ENCODE data around the gene BMPER.
"Not testable (repeated sequence)": the region's sequence is repeated elsewhere in the genome, so short reads cannot be mapped to it uniquely, and the experiment has no call there.

The BMPER gene

GRCh38 chr7:34155220-34155908 is 250.0 kb downstream of the BMPER start:
- Histone ChIP-seq H3K9ac (ENCODE audit: low read depth, low read length) (no peak overlapping the region), H3K9me3 (ENCODE audit: control insufficient read depth, insufficient read depth, low read length) (no peaks in the 10 kb centered on the region)

DNA sequence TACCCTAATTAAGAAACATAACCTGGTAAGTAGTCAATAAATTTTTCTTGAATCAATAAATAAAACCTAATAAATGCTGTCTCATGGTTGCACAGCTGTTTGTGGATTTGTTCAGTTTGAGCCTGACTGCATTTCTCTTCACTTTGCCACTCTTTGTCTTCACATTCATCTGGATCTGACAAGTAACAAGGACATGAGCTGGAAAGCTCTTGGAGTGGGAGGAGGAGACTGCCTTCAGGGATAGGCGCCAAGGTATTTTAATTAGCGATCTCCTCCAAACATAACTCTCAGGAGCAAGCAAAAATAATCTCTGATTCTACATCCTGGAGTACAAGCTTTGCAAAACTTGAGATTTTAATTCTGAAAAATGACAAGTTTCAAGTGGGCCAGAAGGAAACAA is 251.0 kb downstream of the BMPER start:
- H3K4me1 ChIP-seq (ENCODE audit: insufficient read depth, low read length): peaks cover 13% of the 10 kb centered on the region
- no peak overlapping the region for H3K9ac ChIP-seq (ENCODE audit: low read depth, low read length)
- no peaks in the 10 kb centered on the region for H3K9me3 ChIP-seq (ENCODE audit: control insufficient read depth, insufficient read depth, low read length)
- no peaks in the 10 kb centered on the region for H3K36me3 ChIP-seq (ENCODE audit: insufficient read depth, low read length)

More at GRCh38 chr7:34155220-34155908, 250.0 kb downstream of the BMPER start:
- Histone ChIP-seq H3K4me1 (ENCODE audit: insufficient read depth, low read length) (peaks cover 13% of the 10 kb centered on the region), H3K36me3 (ENCODE audit: insufficient read depth, low read length) (no peaks in the 10 kb centered on the region)

DNA sequence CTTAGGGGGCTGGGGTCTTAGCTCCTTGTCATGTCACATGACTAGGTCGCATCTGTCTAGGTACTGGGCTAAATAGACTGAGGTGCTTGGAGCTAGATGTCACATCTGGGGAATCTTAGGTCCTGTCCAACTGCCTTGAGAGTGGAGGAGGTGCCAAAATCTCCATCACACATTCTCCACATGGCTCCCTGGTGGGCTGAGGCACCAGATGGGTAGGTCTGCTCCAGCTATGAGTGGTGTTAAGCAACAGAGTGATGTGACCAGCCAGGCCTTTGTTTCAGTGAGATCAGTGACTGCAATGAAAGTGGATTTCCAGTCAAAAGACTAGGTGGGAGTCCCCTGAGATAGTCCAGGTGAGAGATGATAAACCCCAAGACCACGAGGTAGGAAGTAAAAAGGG is 251.8 kb downstream of the BMPER start:
- peaks cover 13% of the 10 kb centered on the region for H3K4me1 ChIP-seq (ENCODE audit: insufficient read depth, low read length)
- H3K9me3 ChIP-seq (ENCODE audit: control insufficient read depth, insufficient read depth, low read length): no peaks in the 10 kb centered on the region
- no peaks in the 10 kb centered on the region for H3K36me3 ChIP-seq (ENCODE audit: insufficient read depth, low read length)

DNA sequence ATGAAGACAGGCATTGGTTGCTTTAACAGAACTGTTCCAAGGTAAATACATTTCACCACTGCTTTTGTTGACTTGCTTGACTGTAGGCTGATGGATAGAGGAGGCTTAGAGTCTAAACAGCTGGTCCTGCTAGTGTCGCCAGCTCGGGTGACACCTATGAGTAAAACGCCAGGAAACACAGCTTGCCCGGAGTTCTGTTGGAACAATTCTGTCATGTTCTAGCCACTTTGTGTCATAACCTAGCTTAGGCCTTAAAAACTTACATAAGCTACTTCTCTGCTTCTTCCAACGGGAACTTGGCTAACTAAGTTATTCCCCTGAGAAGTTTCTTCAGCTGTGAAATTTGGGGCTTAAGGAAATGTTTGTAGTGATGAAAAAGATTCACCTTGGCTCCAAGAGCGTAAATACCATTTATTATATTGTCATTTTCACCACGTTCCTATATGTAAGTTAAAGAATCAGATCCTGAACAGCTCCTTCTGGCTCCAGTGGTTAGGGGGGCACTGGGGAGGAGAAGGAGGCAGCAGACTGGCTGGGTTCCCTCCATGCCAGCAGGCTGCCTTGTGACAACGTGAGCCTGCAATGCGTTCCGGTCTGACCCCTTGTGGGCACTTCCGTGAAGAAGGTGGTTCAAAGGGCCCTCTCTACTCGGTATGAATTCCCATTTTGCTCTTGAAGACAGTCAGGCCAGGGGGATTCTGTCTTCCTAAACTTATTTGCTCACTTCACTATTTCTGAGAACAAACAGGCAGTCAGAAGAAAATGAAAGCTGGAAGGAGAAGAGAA is 253.2 kb downstream of the BMPER start:
- Histone ChIP-seq H3K9me3 (ENCODE audit: control insufficient read depth, insufficient read depth, low read length) (no peaks in the 10 kb centered on the region), H3K36me3 (ENCODE audit: insufficient read depth, low read length) (no peaks in the 10 kb centered on the region), H3K4me1 (ENCODE audit: insufficient read depth, low read length) (peaks cover 3% of the 10 kb centered on the region; the same call in 1 of the 2 replicates), H3K9ac (ENCODE audit: low read depth, low read length) (no peak overlapping the region)

More for the DNA sequence above, 251.8 kb downstream of the BMPER start:
- no peak overlapping the region for H3K9ac ChIP-seq (ENCODE audit: low read depth, low read length)

- Histone ChIP-seq H3K9me3 (ENCODE audit: control insufficient read depth, insufficient read depth, low read length) (no peaks in the 10 kb centered on the region), H3K4me1 (ENCODE audit: insufficient read depth, low read length) (peaks cover 3% of the 10 kb centered on the region; the same call in 1 of the 2 replicates), H3K9ac (ENCODE audit: low read depth, low read length) (no peak overlapping the region), H3K36me3 (ENCODE audit: insufficient read depth, low read length) (no peaks in the 10 kb centered on the region)
Measured at GRCh38 chr7:34160261-34160752, 255.0 kb downstream of the BMPER start.

DNA sequence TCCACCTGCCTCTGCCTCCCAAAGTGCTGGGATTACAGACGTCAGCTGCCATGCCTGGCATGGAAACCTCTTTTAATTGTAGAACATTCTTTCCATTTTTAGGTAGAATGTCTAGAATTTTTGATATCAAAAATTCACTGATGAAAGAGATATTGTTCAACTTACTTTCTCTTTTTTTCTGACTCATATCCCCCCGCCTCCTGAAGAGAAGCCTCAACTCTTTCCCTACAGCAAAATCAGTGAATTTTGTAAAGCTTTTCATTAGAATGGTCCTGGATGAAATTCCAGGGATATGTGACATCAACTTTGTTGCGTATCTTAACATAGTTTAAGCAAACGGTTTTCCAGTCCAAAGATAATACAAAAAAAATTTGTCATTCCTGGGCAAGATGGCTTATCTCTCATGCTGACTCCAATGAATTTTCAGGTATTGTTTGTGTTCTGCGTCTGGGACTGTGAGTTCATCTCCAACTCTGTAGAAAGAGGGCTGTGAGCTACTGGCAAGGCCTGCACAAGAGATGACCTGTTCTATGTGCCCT is 256.8 kb downstream of the BMPER start:
- H3K9me3 ChIP-seq (ENCODE audit: control insufficient read depth, insufficient read depth, low read length): no peaks in the 10 kb centered on the region
- H3K4me1 ChIP-seq (ENCODE audit: insufficient read depth, low read length): peaks cover 3% of the 10 kb centered on the region; the same call in 1 of the 2 replicates
- no peak overlapping the region for H3K9ac ChIP-seq (ENCODE audit: low read depth, low read length)
- H3K36me3 ChIP-seq (ENCODE audit: insufficient read depth, low read length): no peaks in the 10 kb centered on the region

DNA sequence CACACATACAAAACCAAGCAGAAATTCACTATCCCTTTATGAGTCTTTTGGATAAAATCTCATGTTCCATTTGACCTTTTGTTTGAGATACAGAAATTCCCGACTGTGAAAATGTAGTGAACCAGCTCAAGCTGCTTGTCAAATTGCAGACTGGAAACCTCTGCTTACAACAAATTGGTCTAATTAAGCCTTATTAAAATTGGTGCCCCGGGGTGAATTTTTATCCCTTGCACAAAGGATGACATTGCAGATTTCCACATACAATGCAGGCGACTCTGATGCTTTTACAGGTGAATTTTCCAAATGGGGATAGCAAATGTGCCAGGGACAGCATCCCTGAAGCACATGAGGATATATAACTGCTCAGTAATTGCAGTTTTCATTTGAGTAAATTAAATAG is 257.3 kb downstream of the BMPER start:
- H3K4me1 ChIP-seq (ENCODE audit: insufficient read depth, low read length): peaks cover 3% of the 10 kb centered on the region; the same call in 1 of the 2 replicates
- no peaks in the 10 kb centered on the region for H3K9me3 ChIP-seq (ENCODE audit: control insufficient read depth, insufficient read depth, low read length)
- no peak overlapping the region for H3K9ac ChIP-seq (ENCODE audit: low read depth, low read length)
- no peaks in the 10 kb centered on the region for H3K36me3 ChIP-seq (ENCODE audit: insufficient read depth, low read length)

GRCh38 chr7:34163956-34164355 is 258.6 kb downstream of the BMPER start:
- Histone ChIP-seq H3K9ac (ENCODE audit: low read depth, low read length) (no peak overlapping the region), H3K4me1 (ENCODE audit: insufficient read depth, low read length) (peaks cover 3% of the 10 kb centered on the region; the same call in 1 of the 2 replicates), H3K9me3 (ENCODE audit: control insufficient read depth, insufficient read depth, low read length) (no peaks in the 10 kb centered on the region), H3K36me3 (ENCODE audit: insufficient read depth, low read length) (no peaks in the 10 kb centered on the region)

- Histone ChIP-seq H3K36me3 (ENCODE audit: insufficient read depth, low read length) (no peaks in the 10 kb centered on the region), H3K9ac (ENCODE audit: low read depth, low read length) (no peak overlapping the region), H3K4me1 (ENCODE audit: insufficient read depth, low read length) (no peaks in the 10 kb centered on the region), H3K9me3 (ENCODE audit: control insufficient read depth, insufficient read depth, low read length) (no peaks in the 10 kb centered on the region)
Measured at GRCh38 chr7:34165466-34165865, 260.1 kb downstream of the BMPER start.

DNA sequence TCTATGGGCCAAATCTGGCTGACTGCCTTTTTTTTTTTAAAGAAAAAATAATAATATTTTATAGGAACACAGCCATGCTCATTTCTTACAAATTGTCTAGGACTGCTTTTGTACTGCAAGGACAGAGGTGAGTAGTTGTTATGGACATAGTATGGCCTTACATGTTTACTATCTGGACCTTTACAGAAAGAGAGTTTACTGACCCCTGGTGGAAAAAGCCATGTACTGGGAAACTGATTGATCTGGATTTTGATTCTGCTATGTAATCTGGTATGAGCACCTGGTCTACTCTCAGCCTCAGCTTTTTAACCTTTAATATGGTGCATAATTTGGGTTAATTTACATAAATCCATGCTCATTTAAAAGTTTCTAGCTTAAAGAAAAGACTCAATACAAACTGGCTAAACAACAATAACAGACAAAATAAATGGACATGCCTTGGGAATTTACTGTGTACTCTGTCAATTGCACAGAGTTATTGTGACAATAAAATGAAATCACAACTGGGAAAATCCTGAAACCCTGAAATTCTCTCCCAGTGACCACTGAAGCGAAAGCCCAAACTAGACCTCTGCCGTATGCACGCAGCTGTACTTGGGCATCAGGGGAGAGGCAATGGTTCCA is 260.7 kb downstream of the BMPER start:
- Histone ChIP-seq H3K9ac (ENCODE audit: low read depth, low read length) (no peak overlapping the region), H3K4me1 (ENCODE audit: insufficient read depth, low read length) (no peaks in the 10 kb centered on the region), H3K36me3 (ENCODE audit: insufficient read depth, low read length) (no peaks in the 10 kb centered on the region), H3K9me3 (ENCODE audit: control insufficient read depth, insufficient read depth, low read length) (no peaks in the 10 kb centered on the region)

- no peaks in the 10 kb centered on the region for H3K4me1 ChIP-seq (ENCODE audit: insufficient read depth, low read length)
- no peak overlapping the region for H3K9ac ChIP-seq (ENCODE audit: low read depth, low read length)
- H3K36me3 ChIP-seq (ENCODE audit: insufficient read depth, low read length): no peaks in the 10 kb centered on the region
- H3K9me3 ChIP-seq (ENCODE audit: control insufficient read depth, insufficient read depth, low read length): no peaks in the 10 kb centered on the region
Measured at GRCh38 chr7:34168013-34168412, 262.7 kb downstream of the BMPER start.

- H3K36me3 ChIP-seq (ENCODE audit: insufficient read depth, low read length); H3K9me3 ChIP-seq (ENCODE audit: control insufficient read depth, insufficient read depth, low read length); H3K4me1 ChIP-seq (ENCODE audit: insufficient read depth, low read length): not testable (repeated sequence)
- H3K9ac ChIP-seq (ENCODE audit: low read depth, low read length): peak overlapping the region; percentile 73
Measured at GRCh38 chr7:34174688-34175616, 269.6 kb downstream of the BMPER start.

DNA sequence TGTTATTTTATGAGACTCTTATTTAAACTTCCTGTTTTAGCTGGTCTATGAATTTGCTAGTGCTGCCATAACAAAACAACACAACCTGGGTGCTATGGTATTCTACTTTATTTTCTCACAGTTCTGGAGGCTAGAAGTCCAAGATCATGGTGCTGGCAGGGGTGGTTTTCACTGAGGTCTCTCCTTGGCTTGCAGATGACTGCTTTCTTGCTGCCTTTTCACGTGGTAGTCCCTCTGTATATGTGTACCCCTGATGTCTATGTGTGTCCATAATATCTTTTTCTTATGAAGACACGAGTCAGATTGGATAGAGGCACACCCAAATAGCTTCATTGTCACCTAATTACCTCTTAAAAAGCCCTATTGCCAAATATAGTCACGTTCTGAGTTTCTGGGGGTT is 270.5 kb downstream of the BMPER start:
- peak overlapping the region; percentile 73; the same call in 1 of the 2 replicates for H3K9ac ChIP-seq (ENCODE audit: low read depth, low read length)
- H3K36me3 ChIP-seq (ENCODE audit: insufficient read depth, low read length): no peaks in the 10 kb centered on the region
- no peaks in the 10 kb centered on the region for H3K4me1 ChIP-seq (ENCODE audit: insufficient read depth, low read length)
- peaks cover 4% of the 10 kb centered on the region; the same call in 1 of the 2 replicates for H3K9me3 ChIP-seq (ENCODE audit: control insufficient read depth, insufficient read depth, low read length)
